GM21528 (cell line): Measurements from ENCODE around the gene FCHSD2.

ENCODE experiments used
- ATAC-seq: cut with Tn5 transposase; IDR thresholded peaks from one replicate; pipeline ENCODE4 v1.9.1; 2021; ENCODE audit warnings: mild to moderate bottlenecking, moderate library complexity; ENCODE audit not compliant: unreplicated experiment, low FRiP score

Gene FCHSD2

GRCh38 chr11:72787216-72788104, 354.7 kb downstream of the FCHSD2 start:
- no peak for ATAC-seq
